SJCRH30 (cell line): ENCODE data around the gene ZNF576. TPM values are rescaled to one million over a fixed set of nuclear protein-coding genes. Genes with fewer than 3 reads are reported as not detected.
"Not testable (repeated sequence)": the region's sequence is repeated elsewhere in the genome, so short reads cannot be mapped to it uniquely, and the experiment has no call there.

Experiments used
- DNase-seq, 2 experiments: peaks; one replicate each; pipeline ENCODE4 v3.0.0-alpha.2; 2015 to 2020
- H3K27ac ChIP-seq: fragments of 250-450 bp; sonication (Bioruptor Pico); 2 replicates; pipeline ENCODE4 v1.5.1; 2020; ENCODE audit warnings: mild to moderate bottlenecking, moderate library complexity
- H3K27me3 ChIP-seq: fragments of 250-450 bp; sonication (Bioruptor Pico); 2 replicates; pipeline ENCODE4 v1.5.1; 2020; ENCODE audit warnings: mild to moderate bottlenecking, moderate library complexity
- H3K36me3 ChIP-seq: fragments of 250-450 bp; sonication (Bioruptor Pico); 2 replicates; pipeline ENCODE4 v1.5.1; 2020; ENCODE audit warnings: mild to moderate bottlenecking, moderate library complexity
- H3K4me1 ChIP-seq: fragments of 250-450 bp; sonication (Bioruptor Pico); 2 replicates; pipeline ENCODE4 v1.5.1; 2020; ENCODE audit warnings: mild to moderate bottlenecking, moderate library complexity
- H3K4me3 ChIP-seq: fragments of 250-450 bp; sonication (Bioruptor Pico); 2 replicates; pipeline ENCODE4 v1.5.1; 2020; ENCODE audit warnings: mild to moderate bottlenecking, moderate library complexity
- H3K9me3 ChIP-seq: fragments of 250-450 bp; sonication (Bioruptor Pico); replicated peaks from 2 replicates; pipeline ENCODE4 v1.5.1; 2020; ENCODE audit warnings: mild to moderate bottlenecking, moderate library complexity
- total RNA-seq: library from RNA; depleted of rRNA; stranded (reverse); fragments of >200 nt; shearing (Covaris generic); gene quantifications from 2 replicates; pipeline ENCODE4 v1.2.3, GENCODE V29; 2014; rRNA removed

The ZNF576 gene
- 10.3 and 13.1 TPM in 2 replicates for total RNA-seq

GRCh38 chr19:43595999-43596841 lies at the start of gene ZNF576, which contains the start of gene IRGQ:
Gene ZNF576 (plus strand): TSS chr19:43596595. CDS start chr19:43597109, 514 bp downstream.
Gene IRGQ (minus strand): TSS chr19:43596134. CDS start chr19:43595338, 796 bp downstream.
- peak within 1 kb of the TSS; percentile 99 for H3K27ac ChIP-seq
- peaks cover 2% of the 10 kb centered on the region for H3K36me3 ChIP-seq
- H3K4me1 ChIP-seq: 0 out of 2 replicates have a peak, but pooled peaks cover 4% of the 10 kb centered on the region
- DNase-seq: peak; percentile 99 to 100
- H3K9me3 ChIP-seq: no peaks in the 10 kb centered on the region
- H3K4me3 ChIP-seq: peak within 1 kb of the TSS; percentile 64
- no peaks in the 10 kb centered on the region for H3K27me3 ChIP-seq

- not testable (repeated sequence) for H3K27ac ChIP-seq, H3K4me1 ChIP-seq, H3K27me3 ChIP-seq, DNase-seq, H3K4me3 ChIP-seq, H3K9me3 ChIP-seq
- peaks cover 35% of the 10 kb centered on the region for H3K36me3 ChIP-seq
Measured at GRCh38 chr19:43547926-43548325, 48.5 kb upstream of the ZNF576 start.

GRCh38 chr19:43548706-43549105 lies 47.7 kb upstream of the ZNF576 start:
- DNase-seq: no peak
- no peak overlapping the region for H3K4me3 ChIP-seq
- no peaks in the 10 kb centered on the region for H3K9me3 ChIP-seq
- peaks cover 12% of the 10 kb centered on the region for H3K4me1 ChIP-seq
- H3K27me3 ChIP-seq: no peaks in the 10 kb centered on the region
- no peak overlapping the region for H3K27ac ChIP-seq
- peaks cover 31% of the 10 kb centered on the region for H3K36me3 ChIP-seq

- Histone ChIP-seq H3K27ac (no peak overlapping the region), H3K36me3 (peaks cover 30% of the 10 kb centered on the region), H3K4me1 (peaks cover 12% of the 10 kb centered on the region), H3K27me3 (no peaks in the 10 kb centered on the region), H3K4me3 (no peak overlapping the region), H3K9me3 (no peaks in the 10 kb centered on the region)
- DNase-seq: no peak
Measured at GRCh38 chr19:43551399-43552197, 44.8 kb upstream of the ZNF576 start.

GRCh38 chr19:43552198-43552450 lies 44.3 kb upstream of the ZNF576 start:
- Histone ChIP-seq H3K36me3 (peaks cover 30% of the 10 kb centered on the region), H3K9me3 (no peaks in the 10 kb centered on the region)

DNA sequence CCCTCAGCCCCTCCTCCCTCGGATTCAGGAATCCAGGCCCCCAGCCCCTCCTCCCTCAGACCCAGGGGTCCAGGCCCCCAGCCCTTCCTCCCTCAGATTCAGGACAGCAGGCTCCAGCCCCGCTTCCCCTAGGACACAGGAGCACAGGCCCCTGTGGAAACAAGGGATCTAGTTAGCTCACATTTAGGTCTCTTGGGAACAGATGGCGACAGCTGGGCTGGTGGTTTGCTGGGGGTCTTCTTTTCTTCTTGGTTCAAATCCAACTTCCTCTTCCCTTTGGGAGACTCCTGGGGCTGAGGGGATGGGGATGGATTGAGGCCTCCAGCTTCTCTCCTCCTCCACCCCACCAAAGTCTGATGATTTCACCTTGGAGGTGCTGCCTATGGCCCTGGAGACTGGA lies 43.8 kb upstream of the ZNF576 start:
- Histone ChIP-seq H3K27me3 (no peaks in the 10 kb centered on the region), H3K27ac (peak overlapping the region; percentile 61), H3K4me3 (no peak overlapping the region), H3K9me3 (no peaks in the 10 kb centered on the region), H3K36me3 (peaks cover 30% of the 10 kb centered on the region), H3K4me1 (peaks cover 12% of the 10 kb centered on the region)
- DNase-seq: peak; percentile 85 to 92

More at GRCh38 chr19:43552198-43552450, 44.3 kb upstream of the ZNF576 start:
- Histone ChIP-seq H3K4me1 (peaks cover 12% of the 10 kb centered on the region), H3K4me3 (no peak overlapping the region), H3K27ac (no peak overlapping the region), H3K27me3 (no peaks in the 10 kb centered on the region)
- DNase-seq: no peak

DNA sequence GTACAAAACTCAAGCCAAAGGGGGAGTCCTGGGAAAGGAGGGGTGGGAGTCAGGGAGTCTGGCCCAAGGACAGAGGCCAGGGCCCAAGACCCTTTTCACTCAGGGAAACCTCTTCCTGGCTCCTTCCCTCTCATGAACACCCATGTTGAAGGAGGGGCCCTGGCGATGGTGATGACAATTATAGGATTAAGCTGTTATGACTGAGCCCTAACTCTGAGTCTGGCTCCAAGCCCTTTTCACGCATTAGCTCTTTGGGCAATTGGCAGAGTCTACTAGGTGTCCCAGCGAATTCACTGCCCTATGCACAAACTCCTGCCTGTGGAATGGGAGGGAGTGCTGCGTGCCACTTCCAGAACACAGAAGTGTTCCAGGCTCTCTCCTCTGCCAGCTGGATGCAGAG lies 42.7 kb upstream of the ZNF576 start:
- H3K36me3 ChIP-seq: peaks cover 32% of the 10 kb centered on the region
- peaks cover 12% of the 10 kb centered on the region for H3K4me1 ChIP-seq
- peak in 1 of 2 experiments; percentile 30 for DNase-seq

GRCh38 chr19:43554317-43554895 lies 42.0 kb upstream of the ZNF576 start:
- Histone ChIP-seq H3K4me1 (peaks cover 12% of the 10 kb centered on the region), H3K9me3 (no peaks in the 10 kb centered on the region), H3K27me3 (no peaks in the 10 kb centered on the region), H3K4me3 (no peak overlapping the region), H3K27ac (no peak overlapping the region), H3K36me3 (peaks cover 27% of the 10 kb centered on the region)
- DNase-seq: no peak

More for the DNA sequence above, 42.7 kb upstream of the ZNF576 start:
- no peaks in the 10 kb centered on the region for H3K27me3 ChIP-seq
- no peak overlapping the region; the same call in 1 of the 2 replicates for H3K27ac ChIP-seq
- no peaks in the 10 kb centered on the region for H3K9me3 ChIP-seq
- H3K4me3 ChIP-seq: no peak overlapping the region

DNA sequence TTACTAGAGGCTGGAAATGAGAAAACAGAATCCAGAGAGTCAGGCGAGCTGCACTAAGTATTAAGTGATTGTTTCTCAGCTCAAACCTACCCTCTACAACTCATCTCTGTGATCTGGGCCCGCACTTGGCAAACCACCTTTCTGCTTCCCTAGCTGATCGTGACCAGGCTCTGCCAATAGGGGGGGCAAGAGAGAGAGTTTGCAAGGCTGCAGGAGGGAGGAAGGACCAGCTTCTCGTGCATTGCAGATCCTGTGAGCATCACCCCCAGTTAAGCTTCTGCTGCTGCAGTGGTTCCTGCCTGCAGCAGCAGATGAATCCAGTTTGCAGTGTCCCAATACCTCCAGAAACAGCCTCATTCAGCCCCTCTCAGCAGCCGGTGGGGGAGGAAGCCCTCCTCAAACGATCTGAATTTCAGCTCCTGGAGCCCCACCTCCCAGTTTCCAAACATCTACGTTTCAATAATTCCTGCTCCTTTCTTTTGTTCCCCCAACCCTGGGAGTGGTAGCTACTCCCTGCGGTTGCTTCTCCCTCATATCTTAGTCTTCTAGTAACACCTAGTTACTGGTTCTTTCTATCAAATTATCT lies 41.1 kb upstream of the ZNF576 start:
- peak; percentile 67 to 78 for DNase-seq
- Histone ChIP-seq H3K36me3 (peaks cover 26% of the 10 kb centered on the region), H3K4me3 (no peak overlapping the region)

DNA sequence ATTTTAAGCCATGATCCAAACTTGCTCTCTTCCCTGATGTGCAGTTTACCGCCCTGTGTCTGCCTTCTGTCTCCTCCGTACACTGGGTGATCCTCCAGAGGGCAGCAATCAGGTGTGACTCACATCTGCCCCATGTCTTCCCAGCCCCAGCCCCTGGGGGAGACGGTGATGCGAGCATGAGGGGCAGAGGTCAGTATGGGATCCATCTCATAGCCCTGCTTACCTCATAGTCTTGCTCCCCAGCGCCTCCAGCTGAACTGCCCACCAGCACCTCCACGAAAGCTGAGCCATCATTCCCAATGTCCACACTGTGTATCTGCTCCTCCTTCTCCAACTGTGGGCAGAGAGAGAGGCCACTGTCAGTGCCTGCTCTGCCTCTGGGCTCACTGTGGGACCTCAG lies 35.7 kb upstream of the ZNF576 start:
- no peaks in the 10 kb centered on the region for H3K9me3 ChIP-seq
- no peaks in the 10 kb centered on the region for H3K4me1 ChIP-seq
- H3K27ac ChIP-seq: no peak overlapping the region
- H3K4me3 ChIP-seq: no peak overlapping the region
- no peak for DNase-seq
- H3K27me3 ChIP-seq: no peaks in the 10 kb centered on the region
- peaks cover 7% of the 10 kb centered on the region for H3K36me3 ChIP-seq

More for the DNA sequence above, 41.1 kb upstream of the ZNF576 start:
- Histone ChIP-seq H3K27me3 (no peaks in the 10 kb centered on the region), H3K4me1 (peaks cover 12% of the 10 kb centered on the region), H3K27ac (no peak overlapping the region), H3K9me3 (no peaks in the 10 kb centered on the region)

- H3K4me3 ChIP-seq: no peak overlapping the region
- no peak overlapping the region for H3K27ac ChIP-seq
- H3K9me3 ChIP-seq: no peaks in the 10 kb centered on the region
- peaks cover 6% of the 10 kb centered on the region for H3K36me3 ChIP-seq
- H3K27me3 ChIP-seq: no peaks in the 10 kb centered on the region
- DNase-seq: no peak
- no peaks in the 10 kb centered on the region for H3K4me1 ChIP-seq
Measured at GRCh38 chr19:43561139-43561970, 35.0 kb upstream of the ZNF576 start.

- peaks cover 6% of the 10 kb centered on the region for H3K36me3 ChIP-seq
- H3K27ac ChIP-seq: no peak overlapping the region
- no peaks in the 10 kb centered on the region for H3K4me1 ChIP-seq
- H3K4me3 ChIP-seq: no peak overlapping the region
- H3K9me3 ChIP-seq: no peaks in the 10 kb centered on the region
- H3K27me3 ChIP-seq: no peaks in the 10 kb centered on the region
- DNase-seq: no peak
Measured at GRCh38 chr19:43562226-43562697, 34.1 kb upstream of the ZNF576 start.

- peak; percentile 30 to 44 for DNase-seq
- Histone ChIP-seq H3K27me3 (no peaks in the 10 kb centered on the region), H3K4me3 (no peak overlapping the region), H3K36me3 (peaks cover 6% of the 10 kb centered on the region), H3K27ac (no peak overlapping the region; the same call in 1 of the 2 replicates), H3K4me1 (no peaks in the 10 kb centered on the region), H3K9me3 (no peaks in the 10 kb centered on the region)
Measured at GRCh38 chr19:43562698-43563241, 33.6 kb upstream of the ZNF576 start.
